Sigmoid colon (tissue), 3 donors: ENCODE measurements around the gene MMGT1.
A peak's percentile ranks its signal among the peaks of the same experiment; 100 is the strongest.

ENCODE experiments used
- POLR2A ChIP-seq, 2 donors: fragments of 450-650 bp; IDR thresholded peaks; one replicate each; pipeline ENCODE4 v1.6.1; 2016; ENCODE audit warnings: antibody characterized with exemption in 2 of 2, mild to moderate bottlenecking in 2 of 2, moderate library complexity in 2 of 2
- TF ChIP-seq, protein P1 (sequence below), 4 experiments: fragments of 450-650 bp in 3 of 4; fragments of 200-600 bp in 1 of 4; IDR thresholded peaks; one replicate each; pipeline ENCODE4 v1.5.1; 2016 to 2019; ENCODE audit warnings: antibody characterized with exemption in 4 of 4, mild to moderate bottlenecking in 3 of 4, moderate library complexity in 2 of 4

GRCh38 chrX:135973548-135974278, at the start of gene MMGT1:
- TF ChIP-seq, protein P1, sequence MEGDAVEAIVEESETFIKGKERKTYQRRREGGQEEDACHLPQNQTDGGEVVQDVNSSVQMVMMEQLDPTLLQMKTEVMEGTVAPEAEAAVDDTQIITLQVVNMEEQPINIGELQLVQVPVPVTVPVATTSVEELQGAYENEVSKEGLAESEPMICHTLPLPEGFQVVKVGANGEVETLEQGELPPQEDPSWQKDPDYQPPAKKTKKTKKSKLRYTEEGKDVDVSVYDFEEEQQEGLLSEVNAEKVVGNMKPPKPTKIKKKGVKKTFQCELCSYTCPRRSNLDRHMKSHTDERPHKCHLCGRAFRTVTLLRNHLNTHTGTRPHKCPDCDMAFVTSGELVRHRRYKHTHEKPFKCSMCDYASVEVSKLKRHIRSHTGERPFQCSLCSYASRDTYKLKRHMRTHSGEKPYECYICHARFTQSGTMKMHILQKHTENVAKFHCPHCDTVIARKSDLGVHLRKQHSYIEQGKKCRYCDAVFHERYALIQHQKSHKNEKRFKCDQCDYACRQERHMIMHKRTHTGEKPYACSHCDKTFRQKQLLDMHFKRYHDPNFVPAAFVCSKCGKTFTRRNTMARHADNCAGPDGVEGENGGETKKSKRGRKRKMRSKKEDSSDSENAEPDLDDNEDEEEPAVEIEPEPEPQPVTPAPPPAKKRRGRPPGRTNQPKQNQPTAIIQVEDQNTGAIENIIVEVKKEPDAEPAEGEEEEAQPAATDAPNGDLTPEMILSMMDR (IDR thresholded peaks at IDR 0.05): no peak
- peak; percentile 9 to 21 for TF ChIP-seq POLR2A (IDR thresholded peaks at IDR 0.05)
